AG04450 (cell line): ENCODE results near the gene KRT222. TPM values are rescaled to one million over a fixed set of nuclear protein-coding genes. Genes with fewer than 3 reads are reported as not detected.

Experiments used
- CTCF ChIA-PET: fragments of 300-600, 350-600 bp; formaldehyde crosslinking; extraction: SDS; loops from one replicate; lab custom pipeline; 2022; ENCODE audit warnings: antibody characterized with exemption, inconsistent platforms; lab: Charles Lee
- POLR2A ChIA-PET: fragments of 350-600 bp; formaldehyde crosslinking; extraction: SDS; loops from one replicate; lab custom pipeline; 2021; ENCODE audit warnings: antibody characterized with exemption, inconsistent platforms; lab: Yijun Ruan, JAX
- DNase-seq: peaks from one replicate; pipeline ENCODE4 v3.0.0-alpha.2; 2011; ENCODE audit warnings: low read depth, low spot score
- H3K27ac ChIP-seq: one replicate; pipeline ENCODE4 v1.5.1; 2012; ENCODE audit warnings: low read depth, low read length, control low read depth
- H3K27me3 ChIP-seq: one replicate; pipeline ENCODE4 v1.6.0; 2012; ENCODE audit warnings: low read length; ENCODE audit not compliant: control insufficient read depth, insufficient read depth
- H3K4me3 ChIP-seq: 2 replicates; pipeline ENCODE4 v1.5.1; 2011; ENCODE audit warnings: mild to moderate bottlenecking, low read depth, low read length, control low read depth
- H3K9me3 ChIP-seq: 2 replicates; pipeline ENCODE4 v1.5.1; 2012; ENCODE audit warnings: low read length; ENCODE audit not compliant: control insufficient read depth, insufficient read depth
- CTCF ChIP-seq: IDR thresholded peaks from 2 replicates; pipeline ENCODE4 v1.5.1; 2011; ENCODE audit warnings: low read depth, low read length, control low read depth, inconsistent platforms
- polyA plus RNA-seq: library from polyadenylated mRNA; depleted of rRNA; stranded (reverse); fragments of >200 nt; gene quantifications from 2 replicates; pipeline ENCODE4 v1.2.3, GENCODE V29; 2011

Gene KRT222
- polyA plus RNA-seq, 1 experiment = not detected

GRCh38 chr17:40648384-40648968, 16.5 kb downstream of the KRT222 start:
- no peaks in the 10 kb centered on the region for H3K27me3 ChIP-seq
- POLR2A ChIA-PET = interaction anchor here (1.0 to 1.2 kb wide), 2 partner anchors 170 to 1040 kb away, joined by 3 to 4 read pairs; partner anchors contain the start of gene EIF1
- H3K4me3 ChIP-seq = peak overlapping the region; percentile 86
- no peaks in the 10 kb centered on the region for H3K9me3 ChIP-seq
- peak overlapping the region; percentile 97 for H3K27ac ChIP-seq
- DNase-seq = no peak
- CTCF ChIA-PET = interaction anchor here (1.6 kb wide), 1 partner anchor 29 kb away, joined by 3 read pairs; no protein-coding TSS in a partner anchor
- TF ChIP-seq CTCF = no peak

- Histone ChIP-seq H3K27me3 (no peaks in the 10 kb centered on the region), H3K9me3 (no peaks in the 10 kb centered on the region), H3K27ac (peak within 1 kb of the TSS; percentile 97), H3K4me3 (peak within 1 kb of the TSS; percentile 86)
- peak; percentile 24 for DNase-seq
- POLR2A ChIA-PET = interaction anchor here (1.0 to 1.2 kb wide), 3 partner anchors 171 to 1041 kb away, joined by 3 to 4 read pairs (median 3); partner anchors contain the start of gene EIF1
- CTCF ChIA-PET = interaction anchor here (0.9 to 1.6 kb wide), 4 partner anchors 28 to 1015 kb away, joined by 3 to 6 read pairs (median 3); no protein-coding TSS in a partner anchor
- no peak for TF ChIP-seq CTCF
These were observed 17.2 kb downstream of the KRT222 start, which contains the start of gene SMARCE1 for GRCh38 chr17:40647624-40648383. SMARCE1 (minus strand) TSS chr17:40647818; CDS start chr17:40645802, 2,016 bp downstream.

GRCh38 chr17:40646791-40647623, 18.0 kb downstream of the KRT222 start:
- no peak for DNase-seq
- Histone ChIP-seq H3K9me3 (no peaks in the 10 kb centered on the region), H3K27ac (peak overlapping the region; percentile 97), H3K4me3 (peak overlapping the region; percentile 86), H3K27me3 (no peaks in the 10 kb centered on the region)
- ChIA-PET CTCF (interaction anchor here (0.8 to 1.5 kb wide), 8 partner anchors 12 to 1021 kb away, joined by 3 to 6 read pairs (median 4); no protein-coding TSS in a partner anchor), POLR2A (interaction anchor here (0.6 to 1.2 kb wide), 4 partner anchors 84 to 1042 kb away, joined by 3 to 4 read pairs (median 3); no protein-coding TSS in a partner anchor)
- TF ChIP-seq CTCF = no peak

GRCh38 chr17:40645943-40646342, 19.0 kb downstream of the KRT222 start:
- Histone ChIP-seq H3K9me3 (no peaks in the 10 kb centered on the region), H3K27me3 (no peaks in the 10 kb centered on the region), H3K4me3 (no peak overlapping the region; the same call in 1 of the 2 replicates), H3K27ac (no peak overlapping the region)
- no peak for DNase-seq
- POLR2A ChIA-PET = no interaction called here
- TF ChIP-seq CTCF = no peak
- CTCF ChIA-PET = interaction anchor here (0.8 to 1.4 kb wide), 7 partner anchors 26 to 1022 kb away, joined by 3 to 6 read pairs (median 4); no protein-coding TSS in a partner anchor
